ENCODE measurements around the gene TASP1. TPM values are rescaled to one million over a fixed set of nuclear protein-coding genes. Genes with fewer than 3 reads are reported as not detected.

The TASP1 gene
- total and polyA plus RNA-seq, 2 donors (not counting 3 experiments of a cell fraction or from before 2014, with no cell fraction given) = 3.5 to 8.9 TPM

DNA sequence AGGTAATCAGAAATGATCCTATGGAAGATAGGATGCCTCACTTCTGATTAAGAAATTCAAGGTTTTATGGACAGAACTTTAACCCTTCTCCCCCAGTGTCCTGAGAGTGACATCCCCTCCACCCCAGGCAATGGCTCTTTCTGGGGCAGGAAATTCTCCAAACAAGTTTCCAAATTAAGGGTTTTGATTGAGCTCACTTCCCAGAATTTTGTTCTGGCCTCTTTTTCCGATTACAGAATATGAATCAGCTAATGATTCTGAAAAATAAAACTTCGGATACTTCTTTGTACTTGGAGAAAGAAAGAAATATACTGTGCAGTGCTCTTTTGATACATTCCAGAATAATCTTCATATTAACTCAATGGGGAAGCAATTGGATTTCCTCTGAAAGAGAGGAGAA is 32.8 kb upstream of the TASP1 start:
- no peak for FAIRE-seq
- POLR2A ChIA-PET = no interaction called here
- no TSS peak for BruUV-seq (replicated peaks)

DNA sequence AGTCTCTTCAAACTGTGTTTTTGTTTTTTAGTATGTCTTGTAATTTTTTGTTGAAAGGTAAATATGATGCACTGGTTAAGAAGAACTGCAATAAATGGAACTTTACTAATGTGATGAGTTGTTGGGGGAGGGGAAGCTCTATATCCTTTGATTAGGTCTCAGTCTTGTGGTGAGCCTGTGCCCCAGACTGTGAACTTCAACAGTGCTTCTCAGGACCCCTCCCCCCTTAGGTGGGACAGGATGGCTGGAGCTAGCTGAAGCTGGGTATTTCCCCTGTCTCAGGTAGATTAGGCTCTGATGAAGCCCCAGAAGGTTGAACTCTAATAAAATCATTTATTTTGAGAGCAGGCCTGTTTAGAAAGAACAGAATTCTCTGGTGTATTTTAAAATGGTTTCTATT is 31.4 kb upstream of the TASP1 start:
- no peaks in the 10 kb centered on the region for H3K4me1 ChIP-seq (ENCODE audit: control insufficient read depth, extremely low read depth, insufficient read depth, low read length)
- no peaks in the 10 kb centered on the region for H3K9me1 ChIP-seq (replicated peaks; ENCODE audit: control insufficient read depth, extremely low read depth, insufficient read depth, low read length)
- H3K9ac ChIP-seq (replicated peaks; ENCODE audit: extremely low read depth, insufficient read depth, low read length) = no peak overlapping the region
- no peak overlapping the region for H3K4me2 ChIP-seq (ENCODE audit: insufficient read depth, low read length)
- DNase-seq (ENCODE audit: low read depth, low spot score) (no peak), FAIRE-seq (no peak)
- H2AFZ ChIP-seq (ENCODE audit: low read depth, low read length) = no peak overlapping the region
- H4K20me1 ChIP-seq (replicated peaks; ENCODE audit: control insufficient read depth, extremely low read depth, insufficient read depth, low read length) = no peaks in the 10 kb centered on the region
- dilution Hi-C loops (cut with MboI; ENCODE audit: extremely low pct_ligation_motif_present, low sequenced_read_pairs) = no loop called here
- BruUV-seq (replicated peaks) = no TSS peak
- H3K27ac ChIP-seq (ENCODE audit: insufficient read depth, low read depth, low read length) = no peak overlapping the region
- H3K4me3 ChIP-seq (replicated peaks in 1 of 3; ENCODE audit: insufficient read depth in 1 of 3, low read depth in 1 of 3, low read length in 3 of 3) = no peak overlapping the region
- intact Hi-C loops (cut with micrococcal nuclease) = no loop called here
- CTCF ChIA-PET = no interaction called here
- POLR2A ChIA-PET = no interaction called here
- no peaks in the 10 kb centered on the region for H3K9me3 ChIP-seq (replicated peaks; ENCODE audit: control insufficient read depth, insufficient read depth, low read length)
- no peaks in the 10 kb centered on the region for H3K36me3 ChIP-seq (ENCODE audit: control insufficient read depth in 2 of 2, extremely low read depth in 1 of 2, insufficient read depth in 2 of 2, low read length in 2 of 2)
- TF ChIP-seq POLR2AphosphoS5 (IDR thresholded peaks at IDR 0.05; ENCODE audit: insufficient read depth, low read depth, low read length) (no peak), GATA2 (IDR thresholded peaks at IDR 0.05; ENCODE audit: insufficient read depth, insufficient read length, low read depth, low read length) (no peak), FOS (IDR thresholded peaks at IDR 0.05; ENCODE audit: borderline replicate concordance, insufficient read depth, low read length) (no peak), EZH2 (IDR thresholded peaks at IDR 0.05; ENCODE audit: borderline replicate concordance, low read depth, low read length, severe bottlenecking) (no peak), POLR2A (IDR thresholded peaks at IDR 0.05; ENCODE audit: low read depth, low read length) (no peak), JUN (IDR thresholded peaks at IDR 0.05; ENCODE audit: borderline replicate concordance, insufficient read depth, insufficient read length, low read depth) (no peak), MYC (IDR thresholded peaks at IDR 0.05; ENCODE audit: low read depth, low read length) (no peak)
- TF ChIP-seq, protein P1, sequence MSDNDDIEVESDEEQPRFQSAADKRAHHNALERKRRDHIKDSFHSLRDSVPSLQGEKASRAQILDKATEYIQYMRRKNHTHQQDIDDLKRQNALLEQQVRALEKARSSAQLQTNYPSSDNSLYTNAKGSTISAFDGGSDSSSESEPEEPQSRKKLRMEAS (IDR thresholded peaks at IDR 0.05; ENCODE audit: insufficient read depth, insufficient read length) = no peak
- TF ChIP-seq, protein P2, sequence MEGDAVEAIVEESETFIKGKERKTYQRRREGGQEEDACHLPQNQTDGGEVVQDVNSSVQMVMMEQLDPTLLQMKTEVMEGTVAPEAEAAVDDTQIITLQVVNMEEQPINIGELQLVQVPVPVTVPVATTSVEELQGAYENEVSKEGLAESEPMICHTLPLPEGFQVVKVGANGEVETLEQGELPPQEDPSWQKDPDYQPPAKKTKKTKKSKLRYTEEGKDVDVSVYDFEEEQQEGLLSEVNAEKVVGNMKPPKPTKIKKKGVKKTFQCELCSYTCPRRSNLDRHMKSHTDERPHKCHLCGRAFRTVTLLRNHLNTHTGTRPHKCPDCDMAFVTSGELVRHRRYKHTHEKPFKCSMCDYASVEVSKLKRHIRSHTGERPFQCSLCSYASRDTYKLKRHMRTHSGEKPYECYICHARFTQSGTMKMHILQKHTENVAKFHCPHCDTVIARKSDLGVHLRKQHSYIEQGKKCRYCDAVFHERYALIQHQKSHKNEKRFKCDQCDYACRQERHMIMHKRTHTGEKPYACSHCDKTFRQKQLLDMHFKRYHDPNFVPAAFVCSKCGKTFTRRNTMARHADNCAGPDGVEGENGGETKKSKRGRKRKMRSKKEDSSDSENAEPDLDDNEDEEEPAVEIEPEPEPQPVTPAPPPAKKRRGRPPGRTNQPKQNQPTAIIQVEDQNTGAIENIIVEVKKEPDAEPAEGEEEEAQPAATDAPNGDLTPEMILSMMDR (IDR thresholded peaks at IDR 0.05; ENCODE audit: extremely low read depth in 1 of 2, insufficient read depth in 1 of 2, low read depth in 1 of 2, low read length in 2 of 2) = no peak
- peaks cover 2 to 4% of the 10 kb centered on the region in 2 experiments for H3K27me3 ChIP-seq (ENCODE audit: control insufficient read depth in 2 of 2, insufficient read depth in 2 of 2, low read length in 2 of 2)
- no peaks in the 10 kb centered on the region for H3K79me2 ChIP-seq (ENCODE audit: control insufficient read depth, insufficient read depth, low read length)

More for the DNA sequence above, 32.8 kb upstream of the TASP1 start:
- no peak for DNase-seq (ENCODE audit: low read depth, low spot score)
- TF ChIP-seq GATA2 (IDR thresholded peaks at IDR 0.05; ENCODE audit: insufficient read depth, insufficient read length, low read depth, low read length) (no peak), EZH2 (IDR thresholded peaks at IDR 0.05; ENCODE audit: borderline replicate concordance, low read depth, low read length, severe bottlenecking) (no peak), JUN (IDR thresholded peaks at IDR 0.05; ENCODE audit: borderline replicate concordance, insufficient read depth, insufficient read length, low read depth) (no peak), MYC (IDR thresholded peaks at IDR 0.05; ENCODE audit: low read depth, low read length) (no peak)
- TF ChIP-seq, protein P1 (IDR thresholded peaks at IDR 0.05; ENCODE audit: insufficient read depth, insufficient read length) = no peak
- no peak overlapping the region for H3K9ac ChIP-seq (replicated peaks; ENCODE audit: extremely low read depth, insufficient read depth, low read length)
- no peak overlapping the region for H2AFZ ChIP-seq (ENCODE audit: low read depth, low read length)
- H3K27me3 ChIP-seq (ENCODE audit: control insufficient read depth in 2 of 2, insufficient read depth in 2 of 2, low read length in 2 of 2) = peaks cover 2 to 4% of the 10 kb centered on the region in 2 experiments
- H3K27ac ChIP-seq (ENCODE audit: insufficient read depth, low read depth, low read length) = no peak overlapping the region
- CTCF ChIA-PET = interaction anchor here (1.1 kb wide), 1 partner anchor 125 kb away, joined by 4 read pairs; no protein-coding TSS in a partner anchor
- no peaks in the 10 kb centered on the region for H3K9me1 ChIP-seq (replicated peaks; ENCODE audit: control insufficient read depth, extremely low read depth, insufficient read depth, low read length)
- H3K79me2 ChIP-seq (ENCODE audit: control insufficient read depth, insufficient read depth, low read length) = no peaks in the 10 kb centered on the region
- no peak overlapping the region for H3K4me3 ChIP-seq (replicated peaks in 1 of 3; ENCODE audit: insufficient read depth in 1 of 3, low read depth in 1 of 3, low read length in 3 of 3)
- intact Hi-C loops (cut with micrococcal nuclease) (no loop called here), dilution Hi-C loops (cut with MboI; ENCODE audit: extremely low pct_ligation_motif_present, low sequenced_read_pairs) (no loop called here)
- no peaks in the 10 kb centered on the region for H3K4me1 ChIP-seq (ENCODE audit: control insufficient read depth, extremely low read depth, insufficient read depth, low read length)
- H3K9me3 ChIP-seq (replicated peaks; ENCODE audit: control insufficient read depth, insufficient read depth, low read length) = no peaks in the 10 kb centered on the region
- no peaks in the 10 kb centered on the region for H4K20me1 ChIP-seq (replicated peaks; ENCODE audit: control insufficient read depth, extremely low read depth, insufficient read depth, low read length)
- H3K4me2 ChIP-seq (ENCODE audit: insufficient read depth, low read length) = no peak overlapping the region
- H3K36me3 ChIP-seq (ENCODE audit: control insufficient read depth in 2 of 2, extremely low read depth in 1 of 2, insufficient read depth in 2 of 2, low read length in 2 of 2) = no peaks in the 10 kb centered on the region

Data from endothelial cell of umbilical vein (primary cell).